Measurements from ENCODE around the gene CAVIN1.
"Not testable (repeated sequence)": the region's sequence is repeated elsewhere in the genome, so short reads cannot be mapped to it uniquely, and the experiment has no call there.

GRCh38 chr17:42360388-42360787, 62.7 kb downstream of the CAVIN1 start:
- not testable (repeated sequence) for TF ChIP-seq CTCF (tag by site-specific recombination; IDR thresholded peaks at IDR 0.05); ZNF76 (tag by site-specific recombination; IDR thresholded peaks at IDR 0.05; ENCODE audit: borderline replicate concordance, low read depth); ZNF404 (tag by site-specific recombination; IDR thresholded peaks at IDR 0.05)

Data from HEK293 (cell line).